NCI-H446 (cell line): Measurements from ENCODE around the gene MED16.
"Not testable (repeated sequence)": the region's sequence is repeated elsewhere in the genome, so short reads cannot be mapped to it uniquely, and the experiment has no call there.

Experiments
- DNase-seq, 2 experiments: peaks; one replicate each; lab custom pipeline; 2025; lab: John Stamatoyannopoulos, UW

The MED16 gene

DNA sequence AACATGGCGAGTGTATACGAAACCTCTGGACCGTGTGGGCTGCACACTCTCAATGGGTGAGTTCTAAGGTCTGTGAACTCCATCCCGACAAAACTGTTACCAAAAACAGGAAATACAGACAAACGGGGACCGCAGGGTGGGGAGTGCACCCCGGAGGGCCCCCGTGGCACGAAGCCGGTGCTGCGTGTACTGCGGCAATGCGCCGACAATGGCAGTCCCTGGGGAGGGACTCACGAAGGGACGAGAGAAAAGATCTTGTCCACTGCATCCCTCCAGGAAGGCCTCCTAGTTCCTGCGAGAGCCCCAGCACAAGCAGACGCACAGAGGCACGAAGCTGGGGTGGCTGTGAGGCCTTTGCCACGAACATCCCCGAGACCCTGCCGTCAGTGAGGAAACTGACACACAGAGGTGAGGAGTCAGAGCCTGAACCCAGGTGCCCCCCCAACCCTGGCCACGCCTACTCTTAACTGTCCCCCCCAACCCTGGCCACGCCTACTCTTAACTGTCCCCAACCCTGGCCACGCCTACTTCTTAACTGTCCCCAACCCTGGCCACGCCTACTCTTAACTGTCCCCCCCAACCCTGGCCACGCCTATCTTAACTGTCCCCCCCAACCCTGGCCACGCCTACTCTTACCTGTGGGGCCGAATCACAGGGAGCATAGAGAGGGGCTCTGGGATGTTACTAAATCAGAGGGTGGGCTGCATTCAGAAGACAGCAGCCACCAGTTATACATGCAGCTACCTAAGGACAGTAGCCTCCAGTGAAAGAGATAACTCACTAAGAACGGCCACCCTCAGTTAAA, 4.2 kb downstream of the MED16 start:
- DNase-seq, result no peak

DNA sequence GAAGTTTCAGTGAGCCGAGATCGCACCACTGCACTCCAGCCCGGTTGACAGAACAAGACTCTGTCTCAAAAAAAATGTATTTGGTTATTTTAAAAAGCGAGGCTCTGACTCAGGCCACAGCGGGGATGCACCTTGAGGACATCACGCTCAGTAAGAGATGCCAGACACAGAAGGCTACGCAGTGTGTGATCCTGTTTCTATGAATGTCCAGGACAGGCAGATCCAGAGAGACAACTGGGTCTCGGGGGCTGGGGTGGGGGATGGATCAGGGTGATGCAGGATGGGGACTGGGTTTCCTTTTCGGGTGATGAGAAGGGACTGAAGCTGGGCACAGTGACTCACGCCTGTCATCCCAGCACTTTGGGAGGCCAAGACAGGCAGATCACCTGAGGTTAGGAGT, 5.4 kb downstream of the MED16 start:
- no peak for DNase-seq

DNA sequence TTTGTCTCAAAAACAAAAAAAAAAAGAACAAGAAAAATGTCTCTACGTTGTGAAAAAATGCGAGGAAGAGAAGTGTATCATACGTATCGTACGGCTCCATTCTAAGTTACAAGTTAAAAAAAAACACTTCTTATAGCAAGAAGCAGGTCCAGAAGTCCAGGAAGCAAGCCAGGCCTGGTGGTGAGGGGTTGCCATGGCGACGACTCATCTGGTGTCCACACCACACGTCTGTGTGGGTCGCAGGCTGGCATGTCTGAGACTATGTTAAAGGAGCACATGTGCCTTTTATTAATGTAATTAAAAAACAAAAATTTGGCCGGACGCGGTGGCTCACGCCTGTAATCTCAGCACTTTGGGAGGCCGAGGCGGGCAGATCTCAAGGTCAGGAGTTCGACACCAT, 5.9 kb downstream of the MED16 start:
- DNase-seq, result no peak

DNA sequence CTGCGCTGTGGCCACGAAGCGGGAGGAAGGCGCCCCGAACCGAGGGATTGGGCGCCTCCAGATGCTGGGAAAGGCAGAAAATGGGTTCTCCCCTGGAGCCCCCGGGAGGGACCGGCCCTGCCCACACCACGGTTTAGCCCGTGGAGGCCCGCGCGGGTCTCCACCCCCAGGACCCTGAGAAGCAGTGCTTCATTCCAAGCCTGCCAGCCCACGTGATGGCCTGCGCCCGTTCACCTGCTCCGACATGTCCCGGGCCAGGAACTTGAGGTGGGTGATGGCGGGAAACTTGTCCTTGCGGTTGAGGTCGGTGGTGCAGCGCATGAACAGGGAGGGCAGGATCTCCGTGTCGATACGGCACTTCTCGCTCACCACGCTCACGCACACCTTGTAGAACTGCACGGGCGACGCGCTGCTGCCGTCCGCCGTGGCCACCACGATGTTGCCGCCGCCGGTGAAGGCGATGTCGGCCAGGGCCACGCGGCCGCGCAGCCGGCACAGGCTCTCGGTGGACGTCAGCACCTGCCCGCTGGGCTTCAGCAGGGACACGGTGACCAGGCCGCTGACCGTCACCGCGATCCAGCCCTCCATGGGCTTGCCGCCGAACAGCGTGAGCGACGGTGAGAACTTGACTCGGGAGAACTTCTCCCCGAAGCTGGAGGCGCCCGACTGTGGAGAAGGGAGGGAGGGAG, 7.3 kb downstream of the MED16 start:
- DNase-seq, result no peak

DNA sequence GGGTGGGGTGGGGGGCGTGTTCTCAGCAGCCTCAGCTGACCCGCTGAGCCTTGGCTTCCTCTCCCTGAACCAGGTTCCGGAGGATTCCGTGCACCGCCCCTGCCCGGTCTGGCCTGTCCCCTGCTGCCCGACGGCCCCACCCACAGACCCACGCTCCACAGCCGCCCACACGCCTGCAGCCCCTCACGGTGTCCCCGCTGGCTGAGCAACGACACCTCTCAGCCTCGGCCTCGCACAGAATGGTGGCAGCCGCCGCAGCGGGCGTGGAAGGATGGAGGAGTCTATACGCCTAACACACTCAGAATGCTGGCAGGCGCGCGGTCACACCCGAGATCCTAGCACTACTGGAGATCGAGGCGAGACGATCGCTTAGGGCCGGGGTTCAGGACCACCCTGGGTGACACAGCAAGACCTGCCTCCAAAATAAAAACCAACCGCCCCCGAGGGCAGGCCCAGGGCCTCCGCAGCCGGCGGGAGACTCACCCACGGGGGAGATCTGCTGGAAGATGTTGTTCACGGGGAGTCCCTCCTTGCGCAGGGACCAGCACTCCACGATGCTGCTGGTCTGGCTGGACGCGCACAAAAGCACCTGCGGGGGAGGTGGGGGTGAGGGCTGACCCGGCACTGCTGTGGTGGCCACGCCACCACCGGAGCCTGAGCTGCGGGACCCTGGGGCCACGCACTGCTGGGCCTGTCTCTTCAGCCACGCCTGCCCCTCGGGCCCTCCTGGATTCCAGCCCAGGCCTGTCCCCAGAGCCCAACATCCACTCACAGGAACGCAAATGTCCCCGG, 8.4 kb downstream of the MED16 start:
- DNase-seq, result no peak

DNA sequence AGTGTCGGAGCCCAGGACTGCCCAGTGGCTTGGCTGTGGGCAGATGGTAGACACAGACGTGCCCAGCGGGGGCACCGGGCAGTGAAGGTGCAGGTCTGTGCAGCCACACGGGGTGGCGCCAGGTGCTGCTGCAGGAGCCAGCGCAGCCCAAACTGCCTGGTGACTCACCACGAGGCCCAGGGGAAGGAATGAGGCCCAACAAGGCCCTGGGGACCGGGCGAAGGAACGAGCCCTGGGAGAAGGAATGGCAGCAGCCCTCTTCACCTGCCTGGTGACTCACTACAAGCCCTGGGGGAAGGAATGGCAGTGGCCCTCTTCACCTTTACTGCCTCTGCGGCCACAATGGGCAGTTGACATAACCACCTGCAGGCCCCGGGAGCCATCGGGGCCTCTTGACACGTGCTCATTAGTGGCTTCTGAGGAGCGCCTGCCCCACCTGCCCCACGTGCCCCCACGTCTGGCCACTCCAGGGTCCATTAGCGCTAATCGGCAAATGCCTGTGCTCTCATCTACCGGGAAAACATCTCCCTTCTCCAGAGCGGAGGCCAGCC, 9.3 kb downstream of the MED16 start:
- no peak for DNase-seq

DNA sequence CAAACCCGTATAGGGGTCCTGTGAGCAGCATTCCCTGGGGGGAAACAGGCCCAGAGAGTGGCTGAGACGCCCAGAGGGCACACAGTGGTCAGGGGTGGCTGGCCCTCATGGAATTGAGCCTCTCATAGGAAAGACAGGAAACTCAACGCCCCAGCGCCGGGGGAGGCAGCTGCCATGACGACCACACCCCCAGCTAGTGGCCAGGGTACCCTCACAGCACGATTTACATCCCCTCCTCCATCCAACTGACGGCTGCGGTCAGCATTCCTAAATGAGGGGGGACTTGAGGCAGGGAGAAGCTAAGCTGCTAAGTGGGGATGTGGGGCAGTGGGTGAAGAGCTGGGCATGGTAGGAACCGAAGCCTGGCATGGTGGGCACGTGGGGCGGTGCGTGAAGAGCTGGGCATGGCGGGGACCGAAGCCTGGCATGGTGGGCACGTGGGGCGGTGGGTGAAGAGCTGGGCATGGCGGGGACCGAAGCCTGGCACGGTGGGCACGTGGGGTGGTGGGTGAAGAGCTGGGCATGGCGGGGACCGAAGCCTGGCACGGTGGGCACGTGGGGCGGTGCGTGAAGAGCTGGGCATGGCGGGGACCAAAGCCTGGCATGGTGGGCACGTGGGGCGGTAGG, 10.0 kb downstream of the MED16 start:
- no peak for DNase-seq

DNA sequence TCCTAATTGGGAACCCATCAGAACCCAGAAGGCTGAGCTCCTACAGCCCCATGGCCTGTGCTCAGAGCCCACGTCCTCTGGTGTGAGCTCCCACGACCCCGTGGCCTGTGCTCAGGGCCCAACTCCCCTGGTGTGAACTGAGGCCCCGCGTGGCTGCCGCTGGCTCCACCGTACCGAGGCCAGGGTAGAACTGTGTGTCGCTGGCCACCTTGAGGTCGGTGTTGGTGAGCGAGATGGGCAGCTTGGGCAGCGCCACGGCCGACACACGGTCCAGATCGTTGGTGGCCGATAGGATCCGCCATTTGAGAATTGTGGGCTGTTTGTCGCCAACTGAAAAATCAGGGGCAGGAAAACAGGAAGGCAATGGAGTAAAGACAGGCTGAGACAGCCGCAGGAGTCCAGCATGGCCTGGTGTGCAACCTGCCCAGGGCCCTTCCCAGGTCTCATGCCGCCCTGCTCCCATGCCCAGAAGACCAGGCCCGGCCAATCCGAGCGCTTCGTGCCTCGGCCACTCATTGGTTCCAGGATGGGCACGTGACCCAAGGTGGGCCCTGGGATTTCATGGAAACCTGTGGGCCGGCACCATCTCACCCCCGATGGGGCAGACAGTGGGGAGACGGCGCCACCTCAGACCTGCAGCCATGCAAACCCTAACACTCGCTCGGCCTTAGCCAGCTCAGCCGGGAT, 11.5 kb downstream of the MED16 start:
- DNase-seq, result no peak

DNA sequence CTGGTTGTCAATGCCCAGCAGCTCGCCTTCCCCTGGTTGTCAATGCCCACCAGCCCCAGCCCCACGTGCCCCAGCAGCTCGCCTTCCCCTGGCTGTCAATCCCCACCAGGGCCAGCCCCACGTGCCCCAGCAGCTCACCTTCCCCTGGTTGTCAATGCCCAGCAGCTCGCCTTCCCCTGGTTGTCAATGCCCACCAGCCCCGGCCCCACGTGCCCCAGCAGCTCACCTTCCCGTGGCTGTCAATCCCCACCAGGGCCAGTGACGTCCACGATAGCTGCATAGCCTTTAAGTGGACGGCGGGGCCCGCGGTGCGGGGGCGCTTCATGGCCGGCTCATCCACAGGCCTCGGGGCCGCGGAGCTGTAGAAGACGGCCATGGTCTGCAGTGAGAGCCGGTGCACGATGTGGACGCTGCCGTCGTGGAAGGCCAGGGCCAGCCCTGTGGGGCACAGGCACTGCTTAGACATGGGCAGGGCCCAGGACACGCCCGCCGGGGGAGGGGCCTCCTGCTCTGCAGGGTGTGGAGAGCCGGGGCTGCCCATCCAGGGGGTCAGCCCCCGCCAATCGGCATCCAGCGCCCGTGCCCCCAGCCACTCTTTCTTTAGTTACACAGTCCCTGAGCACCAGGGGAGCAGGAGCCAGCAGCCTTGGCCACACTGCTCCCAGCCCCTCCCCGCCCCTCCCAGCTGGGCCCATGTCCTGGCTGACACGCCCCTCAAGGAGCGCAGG, 13.1 kb downstream of the MED16 start:
- DNase-seq, result no peak

DNA sequence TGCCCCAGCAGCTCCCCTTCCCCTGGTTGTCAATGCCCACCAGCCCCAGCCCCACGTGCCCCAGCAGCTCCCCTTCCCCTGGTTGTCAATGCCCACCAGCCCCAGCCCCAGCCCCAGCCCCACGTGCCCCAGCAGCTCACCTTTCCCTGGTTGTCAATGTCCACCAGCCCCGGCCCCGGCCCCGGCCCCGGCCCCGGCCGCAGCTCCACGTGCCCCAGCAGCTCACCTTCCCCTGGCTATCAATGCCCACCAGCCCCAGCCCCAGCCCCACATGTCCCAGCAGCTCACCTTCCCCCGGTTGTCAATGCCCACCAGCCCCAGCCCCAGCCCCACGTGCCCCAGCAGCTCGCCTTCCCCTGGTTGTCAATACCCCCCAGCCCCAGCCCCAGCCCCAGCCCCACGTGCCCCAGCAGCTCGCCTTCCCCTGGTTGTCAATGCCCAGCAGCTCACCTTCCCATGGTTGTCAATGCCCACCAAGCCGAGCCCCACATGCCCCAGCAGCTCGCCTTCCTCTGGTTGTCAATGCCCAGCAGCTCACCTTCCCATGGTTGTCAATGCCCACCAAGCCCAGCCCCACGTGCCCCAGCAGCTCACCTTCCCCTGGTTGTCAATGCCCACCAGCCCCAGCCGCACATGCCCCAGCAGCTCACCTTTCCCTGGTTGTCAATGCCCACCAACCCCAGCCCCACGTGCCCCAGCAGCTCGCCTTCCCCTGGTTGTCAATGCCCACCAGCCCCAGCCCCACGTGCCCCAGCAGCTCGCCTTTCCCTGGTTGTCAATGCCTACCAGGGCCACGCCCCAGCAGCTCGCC, 14.0 kb downstream of the MED16 start:
- not testable (repeated sequence) for DNase-seq

DNA sequence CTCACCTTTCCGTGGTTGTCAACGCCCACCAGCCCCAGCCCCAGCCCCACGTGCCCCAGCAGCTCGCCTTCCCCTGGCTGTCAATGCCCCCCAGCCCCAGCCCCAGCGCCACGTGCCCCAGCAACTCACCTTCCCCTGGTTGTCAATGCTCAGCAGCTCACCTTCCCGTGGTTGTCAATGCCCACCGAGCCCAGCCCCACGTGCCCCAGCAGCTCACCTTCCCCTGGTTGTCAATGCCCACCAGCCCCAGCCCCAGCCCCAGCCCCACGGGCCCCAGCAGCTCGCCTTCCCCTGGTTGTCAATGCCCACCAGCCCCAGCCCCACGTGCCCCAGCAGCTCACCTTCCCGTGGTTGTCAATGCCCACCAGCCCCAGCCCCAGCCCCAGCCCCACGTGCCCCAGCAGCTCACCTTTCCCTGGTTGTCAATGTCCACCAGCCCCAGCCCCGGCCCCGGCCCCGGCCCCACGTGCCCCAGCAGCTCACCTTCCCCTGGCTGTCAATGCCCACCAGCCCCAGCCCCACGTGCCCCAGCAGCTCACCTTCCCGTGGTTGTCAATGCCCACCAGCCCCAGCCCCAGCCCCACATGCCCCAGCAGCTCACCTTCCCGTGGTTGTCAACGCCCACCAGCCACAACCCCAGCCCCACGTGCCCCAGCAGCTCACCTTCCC, 14.9 kb downstream of the MED16 start:
- not testable (repeated sequence) for DNase-seq

DNA sequence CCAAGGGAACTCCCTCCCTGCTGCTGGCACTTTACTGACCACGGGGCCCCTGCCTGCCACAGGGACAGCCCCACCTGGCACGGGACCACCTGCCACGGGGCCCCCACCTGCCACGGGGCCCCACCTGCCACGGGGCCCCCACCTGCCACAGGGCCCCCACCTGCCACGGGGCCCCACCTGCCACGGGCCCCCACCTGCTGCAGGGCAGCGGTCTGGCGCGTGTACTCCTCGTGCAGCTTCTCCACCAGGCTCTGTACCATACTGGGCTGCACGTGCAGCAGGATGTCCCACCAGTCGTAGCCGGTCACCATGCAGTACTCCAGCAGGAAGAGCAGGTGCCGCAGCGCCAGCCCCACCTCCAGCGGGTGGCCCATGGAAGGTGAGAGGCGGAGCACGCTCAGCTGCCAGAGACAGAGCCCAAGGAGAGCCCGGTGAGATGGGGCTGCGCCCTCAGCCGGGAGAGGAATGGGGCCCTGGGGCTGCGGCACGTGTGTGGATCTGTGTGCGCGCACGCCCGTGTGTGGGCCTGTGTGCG, 16.1 kb downstream of the MED16 start:
- no peak for DNase-seq

DNA sequence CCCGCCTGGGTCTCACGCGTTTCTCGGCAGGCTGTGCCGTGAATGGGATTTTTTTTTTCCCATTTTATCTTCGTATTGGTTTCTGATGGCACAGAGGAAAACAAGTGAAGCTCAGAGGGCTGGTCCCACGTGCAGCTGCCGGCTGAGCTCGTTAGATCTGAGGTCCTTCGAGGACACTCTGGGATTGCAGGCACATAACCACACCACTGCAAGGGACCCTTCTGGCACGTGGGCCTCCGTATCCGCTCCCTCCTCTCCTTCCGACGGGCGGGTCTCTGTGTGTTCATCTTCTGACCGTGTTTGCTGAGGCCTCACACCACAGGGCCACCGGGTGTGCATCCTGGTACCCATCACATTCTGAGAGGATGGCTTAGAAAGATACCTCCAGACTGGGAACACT, 16.9 kb downstream of the MED16 start:
- DNase-seq, result no peak

DNA sequence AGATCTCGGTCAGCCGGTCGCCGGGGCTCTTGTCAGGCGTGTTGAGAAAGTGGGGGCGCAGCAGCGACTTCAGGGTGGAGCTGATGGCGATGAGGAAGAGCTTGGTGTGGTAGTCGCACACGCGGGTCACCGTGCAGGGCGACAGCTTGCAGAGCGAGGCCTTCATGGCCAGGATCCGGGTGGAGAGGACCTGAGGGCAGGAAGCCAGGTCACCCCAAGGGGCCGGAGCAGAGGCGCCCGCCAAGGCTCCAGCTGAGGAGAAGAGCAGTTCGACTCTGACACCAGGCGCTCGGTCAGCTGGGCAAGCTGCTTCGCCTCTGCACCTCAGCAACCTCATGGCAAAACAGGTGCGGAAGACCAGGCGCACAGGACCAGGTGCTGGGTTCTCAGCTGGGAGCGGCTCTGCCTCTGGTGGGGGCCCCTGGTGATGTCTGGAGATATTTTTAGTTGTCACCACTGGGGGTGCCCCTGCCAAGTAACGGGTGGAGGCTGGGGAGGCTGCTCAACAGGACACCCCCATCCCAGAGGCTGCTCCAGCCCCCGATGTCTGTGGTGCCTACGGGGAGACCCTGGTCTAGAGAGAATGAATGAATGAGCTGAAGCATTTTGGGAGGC, 17.6 kb downstream of the MED16 start:
- no peak for DNase-seq

DNA sequence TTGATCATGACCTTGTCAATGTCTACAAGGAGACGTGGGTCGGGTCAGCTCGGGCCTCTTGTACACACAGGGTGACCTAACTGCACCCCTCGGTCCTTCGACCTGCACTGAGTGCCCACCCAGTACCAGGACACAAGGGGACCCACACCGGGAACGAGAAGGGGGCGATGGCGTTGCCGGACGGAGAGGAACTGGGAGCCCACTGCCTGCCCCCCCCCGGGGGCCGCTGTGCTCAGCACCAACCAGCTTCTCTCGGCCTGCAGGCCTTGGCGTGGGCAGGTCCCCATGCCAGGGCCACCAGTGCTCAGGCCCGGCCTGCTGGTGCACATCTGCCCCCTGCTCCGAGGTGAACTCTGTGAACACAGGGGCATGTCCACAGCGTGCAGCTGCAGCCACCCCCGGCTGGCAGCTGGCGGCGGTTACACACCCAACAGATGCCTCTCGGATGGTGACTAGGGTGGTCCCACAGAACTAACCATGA, 19.4 kb downstream of the MED16 start:
- DNase-seq, result no peak

DNA sequence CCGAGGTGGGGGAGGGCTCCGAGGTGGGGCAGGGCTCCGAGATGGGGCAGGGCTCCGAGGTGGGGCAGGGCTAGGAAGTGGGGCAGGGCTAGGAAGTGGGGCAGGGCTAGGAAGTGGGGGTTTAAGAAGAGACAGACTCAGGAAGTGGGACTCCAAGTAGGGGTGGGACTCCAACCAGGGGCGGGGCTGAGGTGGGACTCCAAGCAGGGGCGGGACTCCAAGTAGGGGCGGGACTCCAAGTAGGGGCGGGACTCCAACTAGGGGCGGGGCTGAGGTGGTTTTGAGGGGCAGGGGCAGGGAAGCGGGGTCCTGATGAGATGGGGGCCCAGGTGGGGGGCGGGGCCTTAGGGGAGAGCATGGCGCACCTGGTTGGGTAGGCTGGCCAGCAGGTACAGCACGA, 19.9 kb downstream of the MED16 start:
- no peak for DNase-seq

DNA sequence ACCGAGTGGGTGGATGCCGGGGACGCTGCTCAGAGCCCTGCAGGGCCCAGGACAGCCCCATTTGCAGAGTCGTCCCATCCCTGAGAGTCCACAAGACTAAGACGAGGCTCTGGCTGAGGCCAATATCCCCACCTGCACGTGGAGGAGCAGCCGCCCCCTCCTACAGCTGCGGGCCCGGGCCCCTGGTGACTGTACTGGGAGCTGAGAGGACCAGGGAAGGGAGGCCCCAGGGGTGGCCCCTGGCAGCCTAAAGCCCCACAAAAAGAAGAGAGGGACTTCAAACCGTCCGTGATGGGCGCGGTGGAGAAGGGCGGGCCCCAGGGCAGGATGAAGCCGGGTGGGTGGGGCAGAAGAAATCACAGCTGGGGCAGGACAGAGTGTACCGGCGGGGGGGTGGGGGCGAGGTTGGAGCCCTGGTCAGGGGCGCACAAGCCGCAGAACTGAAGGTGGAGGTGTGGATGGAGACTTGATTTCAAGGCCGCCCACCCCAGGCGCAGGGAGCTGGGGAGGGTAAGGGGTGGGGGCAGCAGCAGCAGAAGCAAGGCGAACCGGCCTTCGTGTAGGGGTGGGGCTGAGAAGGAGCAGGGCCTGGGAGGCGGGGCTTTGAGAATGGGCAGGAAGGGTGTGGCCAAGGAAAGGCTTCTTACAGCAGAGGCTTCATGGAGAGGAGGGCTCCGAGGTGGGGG, 20.6 kb downstream of the MED16 start:
- DNase-seq, result no peak
